NB4 (cell line): ENCODE results near the gene PCDHGA1.

Experiments used
- CTCF ChIP-seq: IDR thresholded peaks from one replicate; pipeline ENCODE4 v1.5.1; 2012; ENCODE audit warnings: low read depth, low read length
- MAX ChIP-seq: IDR thresholded peaks from 2 replicates; pipeline ENCODE4 v1.6.1; 2011; ENCODE audit warnings: low read depth, low read length
- MYC ChIP-seq: IDR thresholded peaks from 2 replicates; pipeline ENCODE4 v1.6.1; 2011; ENCODE audit warnings: low read depth, low read length
- POLR2A ChIP-seq: IDR thresholded peaks from 2 replicates; pipeline ENCODE4 v1.6.1; 2011; ENCODE audit warnings: mild to moderate bottlenecking; ENCODE audit not compliant: insufficient read length; ENCODE audit errors: extremely low read depth

- TF ChIP-seq CTCF (no peak), POLR2A (no peak), MAX (no peak), MYC (no peak)
Observed at GRCh38 chr5:141492168-141492885, 162.0 kb downstream of the PCDHGA1 start.
